HepG2 (cell line): ENCODE measurements around the gene USF2. TPM values are rescaled to one million over a fixed set of nuclear protein-coding genes. Genes with fewer than 3 reads are reported as not detected.

Source experiments
- AGO1 ChIP-seq: fragments of 200-400 bp; formaldehyde crosslinking; IDR thresholded peaks from 2 replicates; pipeline ENCODE4 v1.6.1; 2017; ENCODE audit warnings: mild to moderate bottlenecking, low read depth, low read length, moderate library complexity; ENCODE audit not compliant: poor library complexity, severe bottlenecking
- KLF6 ChIP-seq: IDR thresholded peaks from 2 replicates; pipeline ENCODE4 v1.8.0; 2016; ENCODE audit warnings: missing biosample characterization, missing genetic modification reagents
- NFATC3 ChIP-seq: sonication (generic); formaldehyde crosslinking; IDR thresholded peaks from 2 replicates; pipeline ENCODE4 v1.5.1; 2020; ENCODE audit warnings: mild to moderate bottlenecking, missing genetic modification reagents
- RAD51 ChIP-seq: fragments of 450-650 bp; IDR thresholded peaks from 2 replicates; pipeline ENCODE4 v1.6.1; 2016; ENCODE audit warnings: borderline replicate concordance
- REL ChIP-seq: sonication (generic); formaldehyde crosslinking; conservative IDR thresholded peaks from 2 replicates; pipeline ENCODE4 v1.8.0; 2022; ENCODE audit warnings: mild to moderate bottlenecking, missing genetic modification reagents, moderate library complexity
- SIX1 ChIP-seq: sonication (generic); formaldehyde crosslinking; IDR thresholded peaks from 2 replicates; pipeline ENCODE4 v1.4.0; 2020; ENCODE audit warnings: missing genetic modification reagents, borderline replicate concordance
- ZBTB7B ChIP-seq: sonication (generic); formaldehyde crosslinking; IDR thresholded peaks from 2 replicates; pipeline ENCODE4 v1.4.0; 2020; ENCODE audit warnings: missing genetic modification reagents
- ZNF143 ChIP-seq: sonication (generic); formaldehyde crosslinking; IDR thresholded peaks from 2 replicates; pipeline ENCODE4 v1.4.0; 2020; ENCODE audit warnings: missing genetic modification reagents
- ZNF678 ChIP-seq: sonication (generic); formaldehyde crosslinking; IDR thresholded peaks from 2 replicates; pipeline ENCODE4 v1.4.0; 2020; ENCODE audit warnings: mild to moderate bottlenecking, missing genetic modification reagents
- ZNF83 ChIP-seq: sonication (generic); formaldehyde crosslinking; IDR thresholded peaks from 2 replicates; pipeline ENCODE4 v1.4.0; 2020; ENCODE audit warnings: missing genetic modification reagents, mild to moderate bottlenecking, borderline replicate concordance
- polyA plus RNA-seq, 8 experiments: library from polyadenylated mRNA; depleted of rRNA in 3 of 8; stranded (reverse) in 7 of 8; unstranded in 1 of 8; fragments of >200 nt; fragmentation: Illumina TruSeq in 4 of 8; extraction: Trizol in 4 of 8; gene quantifications; 2 replicates each; pipeline versions ENCODE4 v1.2.1 to v1.2.3, GENCODE V29; 2011 to 2016; ENCODE audit warnings: low read depth in 4 of 8, missing spikeins in 1 of 8, mixed read lengths in 1 of 8; ENCODE audit not compliant: insufficient read depth in 1 of 8
- total RNA-seq, 5 experiments: library from RNA; depleted of rRNA; stranded (reverse); fragments of >200 nt; fragmentation: Illumina TruSeq; extraction: Trizol; gene quantifications; 2 replicates each; pipeline ENCODE4 v1.2.3, GENCODE V29; 2016; ENCODE audit warnings: low read depth in 1 of 5
- TF ChIP-seq, protein P1 (sequence below): IDR thresholded peaks from 2 replicates; pipeline ENCODE4 v1.6.1; 2012; ENCODE audit warnings: low read length, improper control_type of control experiment
- TF ChIP-seq, protein P2 (sequence below): sonication (generic); formaldehyde crosslinking; IDR thresholded peaks from 2 replicates; pipeline ENCODE4 v1.5.0; 2020; ENCODE audit warnings: missing genetic modification reagents, mild to moderate bottlenecking, borderline replicate concordance
- TF ChIP-seq, protein P3 (sequence below): sonication (generic); formaldehyde crosslinking; IDR thresholded peaks from 2 replicates; pipeline ENCODE4 v1.4.0; 2020; ENCODE audit warnings: missing genetic modification reagents, mild to moderate bottlenecking, borderline replicate concordance
- TF ChIP-seq, protein P4 (sequence below): sonication (generic); formaldehyde crosslinking; IDR thresholded peaks from 2 replicates; pipeline ENCODE4 v1.9.0; 2021; ENCODE audit warnings: missing genetic modification reagents, borderline replicate concordance
- TF ChIP-seq, protein P5 (sequence below): sonication (generic); formaldehyde crosslinking; IDR thresholded peaks from 2 replicates; pipeline ENCODE4 v1.5.0; 2020; ENCODE audit warnings: mild to moderate bottlenecking, missing genetic modification reagents, borderline replicate concordance
- TF ChIP-seq, protein P6 (sequence below): sonication (generic); formaldehyde crosslinking; IDR thresholded peaks from 2 replicates; pipeline ENCODE4 v1.9.0; 2021; ENCODE audit warnings: missing genetic modification reagents, borderline replicate concordance

The USF2 gene
- total and polyA plus RNA-seq, 2 of the 13 experiments (the other 11 are each of a cell fraction or from before 2014, with no cell fraction given), result 54.9 to 106 TPM

DNA sequence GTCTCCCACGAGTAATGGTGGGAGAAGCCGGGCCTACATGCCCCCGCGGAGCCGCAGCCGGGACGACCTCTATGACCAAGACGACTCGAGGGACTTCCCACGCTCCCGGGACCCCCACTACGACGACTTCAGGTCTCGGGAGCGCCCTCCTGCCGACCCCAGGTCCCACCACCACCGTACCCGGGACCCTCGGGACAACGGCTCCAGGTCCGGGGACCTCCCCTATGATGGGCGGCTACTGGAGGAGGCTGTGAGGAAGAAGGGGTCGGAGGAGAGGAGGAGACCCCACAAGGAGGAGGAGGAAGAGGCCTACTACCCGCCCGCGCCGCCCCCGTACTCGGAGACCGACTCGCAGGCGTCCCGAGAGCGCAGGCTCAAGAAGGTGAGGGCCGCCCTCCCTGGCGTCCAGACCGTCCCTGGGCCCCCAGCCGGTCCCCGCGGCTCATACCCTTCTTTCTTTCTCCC is 1.4 kb upstream of the USF2 start (continued):
- TF ChIP-seq, protein P1, sequence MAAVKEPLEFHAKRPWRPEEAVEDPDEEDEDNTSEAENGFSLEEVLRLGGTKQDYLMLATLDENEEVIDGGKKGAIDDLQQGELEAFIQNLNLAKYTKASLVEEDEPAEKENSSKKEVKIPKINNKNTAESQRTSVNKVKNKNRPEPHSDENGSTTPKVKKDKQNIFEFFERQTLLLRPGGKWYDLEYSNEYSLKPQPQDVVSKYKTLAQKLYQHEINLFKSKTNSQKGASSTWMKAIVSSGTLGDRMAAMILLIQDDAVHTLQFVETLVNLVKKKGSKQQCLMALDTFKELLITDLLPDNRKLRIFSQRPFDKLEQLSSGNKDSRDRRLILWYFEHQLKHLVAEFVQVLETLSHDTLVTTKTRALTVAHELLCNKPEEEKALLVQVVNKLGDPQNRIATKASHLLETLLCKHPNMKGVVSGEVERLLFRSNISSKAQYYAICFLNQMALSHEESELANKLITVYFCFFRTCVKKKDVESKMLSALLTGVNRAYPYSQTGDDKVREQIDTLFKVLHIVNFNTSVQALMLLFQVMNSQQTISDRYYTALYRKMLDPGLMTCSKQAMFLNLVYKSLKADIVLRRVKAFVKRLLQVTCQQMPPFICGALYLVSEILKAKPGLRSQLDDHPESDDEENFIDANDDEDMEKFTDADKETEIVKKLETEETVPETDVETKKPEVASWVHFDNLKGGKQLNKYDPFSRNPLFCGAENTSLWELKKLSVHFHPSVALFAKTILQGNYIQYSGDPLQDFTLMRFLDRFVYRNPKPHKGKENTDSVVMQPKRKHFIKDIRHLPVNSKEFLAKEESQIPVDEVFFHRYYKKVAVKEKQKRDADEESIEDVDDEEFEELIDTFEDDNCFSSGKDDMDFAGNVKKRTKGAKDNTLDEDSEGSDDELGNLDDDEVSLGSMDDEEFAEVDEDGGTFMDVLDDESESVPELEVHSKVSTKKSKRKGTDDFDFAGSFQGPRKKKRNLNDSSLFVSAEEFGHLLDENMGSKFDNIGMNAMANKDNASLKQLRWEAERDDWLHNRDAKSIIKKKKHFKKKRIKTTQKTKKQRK, result no peak
- TF ChIP-seq NFATC3 (CRISPR knock-in tag) (no peak), AGO1 (peak; percentile 97), ZNF143 (CRISPR knock-in tag) (no peak), ZNF83 (CRISPR knock-in tag) (peak; percentile 52; the same call in 1 of the 2 replicates), SIX1 (CRISPR knock-in tag) (no peak), KLF6 (CRISPR knock-in tag) (0 out of 2 replicates have a peak, but pooled peaks have one; percentile 15), ZBTB7B (CRISPR knock-in tag) (peak; percentile 33; the same call in 1 of the 2 replicates), REL (no peak), ZNF678 (no peak), RAD51 (no peak)
- TF ChIP-seq, protein P2, sequence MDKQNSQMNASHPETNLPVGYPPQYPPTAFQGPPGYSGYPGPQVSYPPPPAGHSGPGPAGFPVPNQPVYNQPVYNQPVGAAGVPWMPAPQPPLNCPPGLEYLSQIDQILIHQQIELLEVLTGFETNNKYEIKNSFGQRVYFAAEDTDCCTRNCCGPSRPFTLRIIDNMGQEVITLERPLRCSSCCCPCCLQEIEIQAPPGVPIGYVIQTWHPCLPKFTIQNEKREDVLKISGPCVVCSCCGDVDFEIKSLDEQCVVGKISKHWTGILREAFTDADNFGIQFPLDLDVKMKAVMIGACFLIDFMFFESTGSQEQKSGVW (CRISPR knock-in tag), result no peak
- TF ChIP-seq, protein P3, sequence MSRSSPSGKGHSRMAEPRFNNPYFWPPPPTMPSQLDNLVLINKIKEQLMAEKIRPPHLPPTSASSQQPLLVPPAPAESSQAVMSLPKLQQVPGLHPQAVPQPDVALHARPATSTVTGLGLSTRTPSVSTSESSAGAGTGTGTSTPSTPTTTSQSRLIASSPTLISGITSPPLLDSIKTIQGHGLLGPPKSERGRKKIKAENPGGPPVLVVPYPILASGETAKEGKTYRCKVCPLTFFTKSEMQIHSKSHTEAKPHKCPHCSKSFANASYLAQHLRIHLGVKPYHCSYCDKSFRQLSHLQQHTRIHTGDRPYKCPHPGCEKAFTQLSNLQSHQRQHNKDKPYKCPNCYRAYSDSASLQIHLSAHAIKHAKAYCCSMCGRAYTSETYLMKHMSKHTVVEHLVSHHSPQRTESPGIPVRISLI (CRISPR knock-in tag), result no peak
- TF ChIP-seq, protein P4, sequence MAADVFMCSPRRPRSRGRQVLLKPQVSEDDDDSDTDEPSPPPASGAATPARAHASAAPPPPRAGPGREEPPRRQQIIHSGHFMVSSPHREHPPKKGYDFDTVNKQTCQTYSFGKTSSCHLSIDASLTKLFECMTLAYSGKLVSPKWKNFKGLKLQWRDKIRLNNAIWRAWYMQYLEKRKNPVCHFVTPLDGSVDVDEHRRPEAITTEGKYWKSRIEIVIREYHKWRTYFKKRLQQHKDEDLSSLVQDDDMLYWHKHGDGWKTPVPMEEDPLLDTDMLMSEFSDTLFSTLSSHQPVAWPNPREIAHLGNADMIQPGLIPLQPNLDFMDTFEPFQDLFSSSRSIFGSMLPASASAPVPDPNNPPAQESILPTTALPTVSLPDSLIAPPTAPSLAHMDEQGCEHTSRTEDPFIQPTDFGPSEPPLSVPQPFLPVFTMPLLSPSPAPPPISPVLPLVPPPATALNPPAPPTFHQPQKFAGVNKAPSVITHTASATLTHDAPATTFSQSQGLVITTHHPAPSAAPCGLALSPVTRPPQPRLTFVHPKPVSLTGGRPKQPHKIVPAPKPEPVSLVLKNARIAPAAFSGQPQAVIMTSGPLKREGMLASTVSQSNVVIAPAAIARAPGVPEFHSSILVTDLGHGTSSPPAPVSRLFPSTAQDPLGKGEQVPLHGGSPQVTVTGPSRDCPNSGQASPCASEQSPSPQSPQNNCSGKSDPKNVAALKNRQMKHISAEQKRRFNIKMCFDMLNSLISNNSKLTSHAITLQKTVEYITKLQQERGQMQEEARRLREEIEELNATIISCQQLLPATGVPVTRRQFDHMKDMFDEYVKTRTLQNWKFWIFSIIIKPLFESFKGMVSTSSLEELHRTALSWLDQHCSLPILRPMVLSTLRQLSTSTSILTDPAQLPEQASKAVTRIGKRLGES, result no peak
- TF ChIP-seq, protein P5, sequence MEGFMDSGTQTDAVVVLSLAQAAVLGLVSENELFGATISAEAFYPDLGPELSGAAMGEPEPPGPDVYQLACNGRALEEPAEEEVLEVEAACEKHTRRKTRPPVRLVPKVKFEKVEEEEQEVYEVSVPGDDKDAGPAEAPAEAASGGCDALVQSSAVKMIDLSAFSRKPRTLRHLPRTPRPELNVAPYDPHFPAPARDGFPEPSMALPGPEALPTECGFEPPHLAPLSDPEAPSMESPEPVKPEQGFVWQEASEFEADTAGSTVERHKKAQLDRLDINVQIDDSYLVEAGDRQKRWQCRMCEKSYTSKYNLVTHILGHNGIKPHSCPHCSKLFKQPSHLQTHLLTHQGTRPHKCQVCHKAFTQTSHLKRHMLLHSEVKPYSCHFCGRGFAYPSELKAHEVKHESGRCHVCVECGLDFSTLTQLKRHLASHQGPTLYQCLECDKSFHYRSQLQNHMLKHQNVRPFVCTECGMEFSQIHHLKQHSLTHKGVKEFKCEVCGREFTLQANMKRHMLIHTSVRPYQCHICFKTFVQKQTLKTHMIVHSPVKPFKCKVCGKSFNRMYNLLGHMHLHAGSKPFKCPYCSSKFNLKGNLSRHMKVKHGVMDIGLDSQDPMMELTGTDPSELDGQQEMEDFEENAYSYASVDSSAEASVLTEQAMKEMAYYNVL (CRISPR knock-in tag), result 0 out of 2 replicates have a peak, but pooled peaks have one; percentile 23
- TF ChIP-seq, protein P6, sequence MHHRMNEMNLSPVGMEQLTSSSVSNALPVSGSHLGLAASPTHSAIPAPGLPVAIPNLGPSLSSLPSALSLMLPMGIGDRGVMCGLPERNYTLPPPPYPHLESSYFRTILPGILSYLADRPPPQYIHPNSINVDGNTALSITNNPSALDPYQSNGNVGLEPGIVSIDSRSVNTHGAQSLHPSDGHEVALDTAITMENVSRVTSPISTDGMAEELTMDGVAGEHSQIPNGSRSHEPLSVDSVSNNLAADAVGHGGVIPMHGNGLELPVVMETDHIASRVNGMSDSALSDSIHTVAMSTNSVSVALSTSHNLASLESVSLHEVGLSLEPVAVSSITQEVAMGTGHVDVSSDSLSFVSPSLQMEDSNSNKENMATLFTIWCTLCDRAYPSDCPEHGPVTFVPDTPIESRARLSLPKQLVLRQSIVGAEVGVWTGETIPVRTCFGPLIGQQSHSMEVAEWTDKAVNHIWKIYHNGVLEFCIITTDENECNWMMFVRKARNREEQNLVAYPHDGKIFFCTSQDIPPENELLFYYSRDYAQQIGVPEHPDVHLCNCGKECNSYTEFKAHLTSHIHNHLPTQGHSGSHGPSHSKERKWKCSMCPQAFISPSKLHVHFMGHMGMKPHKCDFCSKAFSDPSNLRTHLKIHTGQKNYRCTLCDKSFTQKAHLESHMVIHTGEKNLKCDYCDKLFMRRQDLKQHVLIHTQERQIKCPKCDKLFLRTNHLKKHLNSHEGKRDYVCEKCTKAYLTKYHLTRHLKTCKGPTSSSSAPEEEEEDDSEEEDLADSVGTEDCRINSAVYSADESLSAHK (CRISPR knock-in tag), result no peak
